ENCODE measurements around the gene CINP. TPM values are rescaled to one million over a fixed set of nuclear protein-coding genes. Genes with fewer than 3 reads are reported as not detected.

Gene CINP
- total and polyA plus RNA-seq, 2 of the 13 experiments (the other 11 are each of a cell fraction or from before 2014, with no cell fraction given), result 32.8 to 42.8 TPM

DNA sequence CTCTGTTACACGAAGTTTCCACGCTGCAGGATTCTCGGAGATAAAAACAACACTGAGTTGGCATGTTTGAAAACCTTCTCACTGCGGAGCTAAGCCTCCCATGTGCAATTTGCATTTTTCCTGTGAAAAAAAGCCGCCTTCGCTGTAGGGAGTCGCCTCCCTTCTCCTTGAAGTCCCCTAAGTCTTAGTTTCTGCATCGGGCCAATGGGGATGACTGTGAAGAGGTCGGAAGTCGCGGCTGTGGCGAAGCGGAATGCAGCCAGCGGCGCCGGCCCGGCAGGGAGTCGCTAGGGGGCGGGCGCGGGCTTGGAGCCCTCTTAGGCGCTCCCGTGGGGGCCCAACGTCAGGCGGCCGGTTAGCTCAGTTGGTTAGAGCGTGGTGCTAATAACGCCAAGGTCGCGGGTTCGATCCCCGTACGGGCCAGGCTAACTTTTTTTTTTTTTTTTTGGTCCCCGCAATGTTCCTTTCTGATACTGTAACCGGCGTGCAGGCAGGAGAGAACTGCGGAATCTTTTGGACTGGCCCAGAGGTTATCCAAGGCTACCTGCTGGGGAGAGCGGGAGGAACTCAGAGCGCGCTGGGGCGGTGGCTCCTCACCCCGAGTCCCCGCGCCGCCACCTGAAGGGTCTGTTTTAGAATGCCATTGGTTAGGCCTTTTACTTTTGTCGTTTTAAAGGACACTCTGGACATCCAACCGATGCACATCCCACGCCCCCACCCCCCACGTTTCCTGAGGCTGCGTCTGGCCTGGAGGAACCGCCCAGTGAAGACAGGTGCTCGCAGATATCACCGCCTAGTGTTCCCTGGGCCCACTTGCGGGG lies 45.7 kb downstream of the CINP start (continued):
- no peak for TF ChIP-seq ZBTB1 (CRISPR knock-in tag; IDR thresholded peaks at IDR 0.05; ENCODE audit: borderline replicate concordance)
- no peak for TF ChIP-seq AKAP8 (CRISPR knock-in tag; IDR thresholded peaks at IDR 0.05)
- TF ChIP-seq, protein P1, sequence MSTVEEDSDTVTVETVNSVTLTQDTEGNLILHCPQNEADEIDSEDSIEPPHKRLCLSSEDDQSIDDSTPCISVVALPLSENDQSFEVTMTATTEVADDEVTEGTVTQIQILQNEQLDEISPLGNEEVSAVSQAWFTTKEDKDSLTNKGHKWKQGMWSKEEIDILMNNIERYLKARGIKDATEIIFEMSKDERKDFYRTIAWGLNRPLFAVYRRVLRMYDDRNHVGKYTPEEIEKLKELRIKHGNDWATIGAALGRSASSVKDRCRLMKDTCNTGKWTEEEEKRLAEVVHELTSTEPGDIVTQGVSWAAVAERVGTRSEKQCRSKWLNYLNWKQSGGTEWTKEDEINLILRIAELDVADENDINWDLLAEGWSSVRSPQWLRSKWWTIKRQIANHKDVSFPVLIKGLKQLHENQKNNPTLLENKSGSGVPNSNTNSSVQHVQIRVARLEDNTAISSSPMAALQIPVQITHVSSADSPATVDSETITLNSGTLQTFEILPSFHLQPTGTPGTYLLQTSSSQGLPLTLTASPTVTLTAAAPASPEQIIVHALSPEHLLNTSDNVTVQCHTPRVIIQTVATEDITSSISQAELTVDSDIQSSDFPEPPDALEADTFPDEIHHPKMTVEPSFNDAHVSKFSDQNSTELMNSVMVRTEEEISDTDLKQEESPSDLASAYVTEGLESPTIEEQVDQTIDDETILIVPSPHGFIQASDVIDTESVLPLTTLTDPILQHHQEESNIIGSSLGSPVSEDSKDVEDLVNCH (CRISPR knock-in tag; IDR thresholded peaks at IDR 0.05), result no peak
- TF ChIP-seq, protein P2, sequence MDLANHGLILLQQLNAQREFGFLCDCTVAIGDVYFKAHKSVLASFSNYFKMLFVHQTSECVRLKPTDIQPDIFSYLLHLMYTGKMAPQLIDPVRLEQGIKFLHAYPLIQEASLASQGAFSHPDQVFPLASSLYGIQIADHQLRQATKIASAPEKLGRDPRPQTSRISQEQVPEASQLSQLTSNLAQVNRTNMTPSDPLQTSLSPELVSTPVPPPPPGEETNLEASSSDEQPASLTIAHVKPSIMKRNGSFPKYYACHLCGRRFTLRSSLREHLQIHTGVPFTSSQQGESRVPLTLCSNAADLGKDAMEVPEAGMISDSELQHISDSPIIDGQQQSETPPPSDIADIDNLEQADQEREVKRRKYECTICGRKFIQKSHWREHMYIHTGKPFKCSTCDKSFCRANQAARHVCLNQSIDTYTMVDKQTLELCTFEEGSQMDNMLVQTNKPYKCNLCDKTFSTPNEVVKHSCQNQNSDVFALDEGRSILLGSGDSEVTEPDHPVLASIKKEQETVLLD (CRISPR knock-in tag; IDR thresholded peaks at IDR 0.05; ENCODE audit: low read depth), result 0 out of 2 replicates have a peak, but pooled peaks have one; percentile 29
- no peak for TF ChIP-seq ZSCAN20 (CRISPR knock-in tag; IDR thresholded peaks at IDR 0.05; ENCODE audit: borderline replicate concordance)
- TF ChIP-seq ZFP36L2 (CRISPR knock-in tag; IDR thresholded peaks at IDR 0.05), result no peak
- TF ChIP-seq ZNF296 (CRISPR knock-in tag; conservative IDR thresholded peaks at IDR 0.05), result no peak
- peak; percentile 46; the same call in 1 of the 2 replicates for TF ChIP-seq ZMYM2 (CRISPR knock-in tag; IDR thresholded peaks at IDR 0.05)
- TF ChIP-seq, protein P3, sequence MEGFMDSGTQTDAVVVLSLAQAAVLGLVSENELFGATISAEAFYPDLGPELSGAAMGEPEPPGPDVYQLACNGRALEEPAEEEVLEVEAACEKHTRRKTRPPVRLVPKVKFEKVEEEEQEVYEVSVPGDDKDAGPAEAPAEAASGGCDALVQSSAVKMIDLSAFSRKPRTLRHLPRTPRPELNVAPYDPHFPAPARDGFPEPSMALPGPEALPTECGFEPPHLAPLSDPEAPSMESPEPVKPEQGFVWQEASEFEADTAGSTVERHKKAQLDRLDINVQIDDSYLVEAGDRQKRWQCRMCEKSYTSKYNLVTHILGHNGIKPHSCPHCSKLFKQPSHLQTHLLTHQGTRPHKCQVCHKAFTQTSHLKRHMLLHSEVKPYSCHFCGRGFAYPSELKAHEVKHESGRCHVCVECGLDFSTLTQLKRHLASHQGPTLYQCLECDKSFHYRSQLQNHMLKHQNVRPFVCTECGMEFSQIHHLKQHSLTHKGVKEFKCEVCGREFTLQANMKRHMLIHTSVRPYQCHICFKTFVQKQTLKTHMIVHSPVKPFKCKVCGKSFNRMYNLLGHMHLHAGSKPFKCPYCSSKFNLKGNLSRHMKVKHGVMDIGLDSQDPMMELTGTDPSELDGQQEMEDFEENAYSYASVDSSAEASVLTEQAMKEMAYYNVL (CRISPR knock-in tag; IDR thresholded peaks at IDR 0.05; ENCODE audit: borderline replicate concordance), result 0 out of 2 replicates have a peak, but pooled peaks have one; percentile 64
- TF ChIP-seq ZNF484 (CRISPR knock-in tag; IDR thresholded peaks at IDR 0.05; ENCODE audit: borderline replicate concordance, low read depth), result no peak
- TF ChIP-seq, protein P4, sequence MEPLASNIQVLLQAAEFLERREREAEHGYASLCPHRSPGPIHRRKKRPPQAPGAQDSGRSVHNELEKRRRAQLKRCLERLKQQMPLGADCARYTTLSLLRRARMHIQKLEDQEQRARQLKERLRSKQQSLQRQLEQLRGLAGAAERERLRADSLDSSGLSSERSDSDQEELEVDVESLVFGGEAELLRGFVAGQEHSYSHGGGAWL (CRISPR knock-in tag; IDR thresholded peaks at IDR 0.05), result 0 out of 2 replicates have a peak, but pooled peaks have one; percentile 46
- TF ChIP-seq TEAD3 (CRISPR knock-in tag; optimal IDR thresholded peaks at IDR 0.05; ENCODE audit: borderline replicate concordance), result peak; percentile 89
- no peak for TF ChIP-seq ZNF138 (CRISPR knock-in tag; IDR thresholded peaks at IDR 0.05; ENCODE audit: low read depth)
- no peak for TF ChIP-seq HDAC6 (IDR thresholded peaks at IDR 0.05; ENCODE audit: low read depth, low read length)
- TF ChIP-seq, protein P5, sequence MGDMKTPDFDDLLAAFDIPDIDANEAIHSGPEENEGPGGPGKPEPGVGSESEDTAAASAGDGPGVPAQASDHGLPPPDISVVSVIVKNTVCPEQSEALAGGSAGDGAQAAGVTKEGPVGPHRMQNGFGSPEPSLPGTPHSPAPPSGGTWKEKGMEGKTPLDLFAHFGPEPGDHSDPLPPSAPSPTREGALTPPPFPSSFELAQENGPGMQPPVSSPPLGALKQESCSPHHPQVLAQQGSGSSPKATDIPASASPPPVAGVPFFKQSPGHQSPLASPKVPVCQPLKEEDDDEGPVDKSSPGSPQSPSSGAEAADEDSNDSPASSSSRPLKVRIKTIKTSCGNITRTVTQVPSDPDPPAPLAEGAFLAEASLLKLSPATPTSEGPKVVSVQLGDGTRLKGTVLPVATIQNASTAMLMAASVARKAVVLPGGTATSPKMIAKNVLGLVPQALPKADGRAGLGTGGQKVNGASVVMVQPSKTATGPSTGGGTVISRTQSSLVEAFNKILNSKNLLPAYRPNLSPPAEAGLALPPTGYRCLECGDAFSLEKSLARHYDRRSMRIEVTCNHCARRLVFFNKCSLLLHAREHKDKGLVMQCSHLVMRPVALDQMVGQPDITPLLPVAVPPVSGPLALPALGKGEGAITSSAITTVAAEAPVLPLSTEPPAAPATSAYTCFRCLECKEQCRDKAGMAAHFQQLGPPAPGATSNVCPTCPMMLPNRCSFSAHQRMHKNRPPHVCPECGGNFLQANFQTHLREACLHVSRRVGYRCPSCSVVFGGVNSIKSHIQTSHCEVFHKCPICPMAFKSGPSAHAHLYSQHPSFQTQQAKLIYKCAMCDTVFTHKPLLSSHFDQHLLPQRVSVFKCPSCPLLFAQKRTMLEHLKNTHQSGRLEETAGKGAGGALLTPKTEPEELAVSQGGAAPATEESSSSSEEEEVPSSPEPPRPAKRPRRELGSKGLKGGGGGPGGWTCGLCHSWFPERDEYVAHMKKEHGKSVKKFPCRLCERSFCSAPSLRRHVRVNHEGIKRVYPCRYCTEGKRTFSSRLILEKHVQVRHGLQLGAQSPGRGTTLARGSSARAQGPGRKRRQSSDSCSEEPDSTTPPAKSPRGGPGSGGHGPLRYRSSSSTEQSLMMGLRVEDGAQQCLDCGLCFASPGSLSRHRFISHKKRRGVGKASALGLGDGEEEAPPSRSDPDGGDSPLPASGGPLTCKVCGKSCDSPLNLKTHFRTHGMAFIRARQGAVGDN (CRISPR knock-in tag; IDR thresholded peaks at IDR 0.05), result peak; percentile 89
